NCI-H82 treated with DMSO at 0.1 percent for 48 hours (cell line): ENCODE results near the gene CDH24.

Source experiments
- DNase-seq: peaks from one replicate; lab custom pipeline; 2025; ENCODE audit not compliant: unreplicated experiment; lab: John Stamatoyannopoulos, UW

CDH24 gene

GRCh38 chr14:23056956-23057756 is at the start of gene CDH24:
Gene CDH24 (minus strand): TSS chr14:23057520. CDS start chr14:23055733, 1,787 bp downstream.
- DNase-seq: no peak

- no peak for DNase-seq
Observed at GRCh38 chr14:23106747-23107045, 49.4 kb upstream of the CDH24 start.

- no peak for DNase-seq
Observed at GRCh38 chr14:23105348-23105824, 48.1 kb upstream of the CDH24 start.

- DNase-seq: no peak
Observed at GRCh38 chr14:23104591-23105347, 47.4 kb upstream of the CDH24 start, which contains the start of gene CIROP. Gene CIROP (minus strand): TSS chr14:23104989. CDS start chr14:23104920, 69 bp downstream.

- DNase-seq: no peak
Observed at GRCh38 chr14:23104070-23104590, 46.8 kb upstream of the CDH24 start.

GRCh38 chr14:23103581-23103980 is 46.3 kb upstream of the CDH24 start:
- DNase-seq: no peak

GRCh38 chr14:23102801-23103200 is 45.5 kb upstream of the CDH24 start:
- no peak for DNase-seq

- DNase-seq: no peak
Observed at GRCh38 chr14:23101986-23102625, 44.8 kb upstream of the CDH24 start.

GRCh38 chr14:23101213-23101970 is 44.1 kb upstream of the CDH24 start:
- DNase-seq: no peak

- no peak for DNase-seq
Observed at GRCh38 chr14:23099212-23099861, 42.0 kb upstream of the CDH24 start.

GRCh38 chr14:23097786-23098185 is 40.5 kb upstream of the CDH24 start:
- DNase-seq: no peak

GRCh38 chr14:23095196-23096108 is 38.1 kb upstream of the CDH24 start, which contains the start of gene C14orf119:
Gene C14orf119 (plus strand): TSS chr14:23095505. CDS start chr14:23097659, 2,154 bp downstream.
- no peak for DNase-seq

- DNase-seq: no peak
Observed at GRCh38 chr14:23094666-23095195, 37.4 kb upstream of the CDH24 start, which contains the start of gene ACIN1. Gene ACIN1 (minus strand): TSS chr14:23095136. CDS start chr14:23095112, 24 bp downstream.

GRCh38 chr14:23093991-23094665 is 36.8 kb upstream of the CDH24 start:
- DNase-seq: no peak

- DNase-seq: no peak
Observed at GRCh38 chr14:23093526-23093925, 36.2 kb upstream of the CDH24 start.

GRCh38 chr14:23093104-23093503 is 35.8 kb upstream of the CDH24 start:
- no peak for DNase-seq

- no peak for DNase-seq
Observed at GRCh38 chr14:23091294-23092225, 34.2 kb upstream of the CDH24 start.
